Limb (tissue), 2 donors: ENCODE results near the gene SYT10.
"Not testable (repeated sequence)": the region's sequence is repeated elsewhere in the genome, so short reads cannot be mapped to it uniquely, and the experiment has no call there.

ENCODE experiments used
- DNase-seq, 2 donors: peaks; one replicate each; pipeline ENCODE4 v3.0.0-alpha.2; 2016; ENCODE audit errors: extremely low spot score in 2 of 2

SYT10 gene, protein sequence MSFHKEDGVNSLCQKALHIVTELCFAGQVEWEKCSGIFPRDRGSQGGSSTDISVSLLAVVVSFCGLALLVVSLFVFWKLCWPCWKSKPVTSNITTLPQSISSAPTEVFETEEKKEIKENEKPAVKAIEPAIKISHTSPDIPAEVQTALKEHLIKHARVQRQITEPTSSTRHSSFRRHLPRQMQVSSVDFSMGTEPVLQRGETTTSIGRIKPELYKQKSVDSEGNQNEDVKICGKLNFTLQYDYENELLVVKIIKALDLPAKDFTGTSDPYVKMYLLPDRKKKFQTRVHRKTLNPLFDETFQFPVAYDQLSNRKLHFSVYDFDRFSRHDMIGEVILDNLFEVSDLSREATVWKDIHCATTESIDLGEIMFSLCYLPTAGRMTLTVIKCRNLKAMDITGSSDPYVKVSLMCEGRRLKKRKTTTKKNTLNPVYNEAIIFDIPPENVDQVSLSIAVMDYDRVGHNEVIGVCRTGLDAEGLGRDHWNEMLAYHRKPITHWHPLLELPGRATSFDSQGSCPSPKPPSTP

GRCh38 chr12:33439587-33440011, at the start of gene SYT10:
Gene SYT10, minus strand, starts transcription at chr12:33439819. Its CDS starts 297 bp downstream, at chr12:33439522.
- peak in 1 of 2 donors; percentile 63 for DNase-seq

DNA sequence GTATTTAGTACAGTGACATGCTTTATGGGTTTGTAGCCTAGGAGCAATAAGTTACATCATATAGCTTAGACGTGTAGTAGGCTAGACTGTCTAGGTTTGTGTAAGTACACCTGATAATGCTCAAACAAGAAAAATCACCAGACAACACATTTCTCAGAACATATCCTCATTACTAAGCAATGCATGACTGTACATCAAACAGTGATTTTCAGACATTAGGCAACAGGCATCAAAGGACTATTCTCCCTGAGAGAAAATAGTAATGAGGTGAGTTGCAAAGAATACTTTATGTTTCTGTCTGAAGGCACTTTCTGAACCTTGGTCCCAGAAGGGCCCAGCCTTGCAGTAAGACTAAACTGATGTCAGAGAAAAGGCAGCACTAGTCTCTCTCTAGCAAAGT, 48.4 kb upstream of the SYT10 start:
- no peak for DNase-seq

GRCh38 chr12:33486058-33486457, 46.4 kb upstream of the SYT10 start:
- no peak for DNase-seq

DNA sequence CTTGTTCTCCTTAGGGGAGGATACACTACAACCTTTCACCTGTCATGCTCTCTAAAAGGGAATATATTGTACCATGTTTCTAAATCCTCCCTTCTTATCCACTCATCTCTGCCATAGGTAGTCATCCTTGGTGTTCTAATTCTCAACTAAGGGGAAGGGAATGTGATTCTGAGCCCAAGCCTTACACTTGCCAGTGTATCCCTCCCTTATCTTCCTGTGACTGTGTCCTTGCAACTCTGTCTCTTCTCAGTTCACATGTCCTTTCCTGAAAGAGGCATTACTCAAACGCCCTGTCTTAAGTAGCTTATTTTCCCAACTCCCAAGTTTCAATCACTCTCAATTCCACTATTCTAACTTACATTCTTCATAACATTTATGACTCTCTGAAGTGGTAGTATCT, 44.5 kb upstream of the SYT10 start:
- DNase-seq = no peak

- DNase-seq = no peak
These were observed 40.7 kb upstream of the SYT10 start for GRCh38 chr12:33480366-33480765.

DNA sequence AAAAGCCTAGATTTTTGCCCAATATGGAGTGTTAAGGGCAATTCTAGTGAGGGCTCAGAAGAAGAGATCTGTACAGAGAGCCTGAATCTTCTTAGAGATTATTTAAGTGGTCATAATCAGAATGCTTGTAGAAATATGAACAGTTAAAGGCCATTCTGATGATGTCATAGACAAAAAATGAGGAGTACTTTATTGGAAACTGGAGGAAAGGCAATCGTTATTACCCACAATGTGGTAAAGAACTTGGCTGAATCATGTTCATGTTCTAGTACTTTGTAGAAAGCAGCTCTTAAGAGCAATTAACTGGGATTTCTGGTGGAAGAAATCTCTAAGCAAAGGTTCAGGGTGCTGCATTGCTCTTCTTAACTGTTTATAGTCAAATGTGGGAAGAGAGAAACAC, 36.4 kb upstream of the SYT10 start:
- no peak for DNase-seq

DNA sequence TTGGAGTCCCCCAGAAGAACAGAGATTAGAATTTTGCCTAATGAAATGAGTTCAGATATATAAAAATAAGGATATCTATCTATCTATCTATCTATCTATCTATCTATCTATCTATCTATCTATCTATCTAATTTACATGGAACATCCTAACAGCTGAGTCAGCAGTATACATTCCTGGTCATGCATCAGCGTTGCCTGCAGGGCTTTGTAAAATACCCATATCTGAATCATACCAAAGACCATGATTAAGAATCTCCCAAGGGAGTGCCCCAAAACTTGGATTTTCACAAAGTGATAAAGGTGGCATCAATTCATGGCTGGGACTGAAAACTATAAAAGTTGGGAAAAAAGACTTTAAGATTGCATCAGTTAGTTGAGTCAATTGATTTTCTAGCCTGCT, 32.7 kb upstream of the SYT10 start:
- DNase-seq = no peak

DNA sequence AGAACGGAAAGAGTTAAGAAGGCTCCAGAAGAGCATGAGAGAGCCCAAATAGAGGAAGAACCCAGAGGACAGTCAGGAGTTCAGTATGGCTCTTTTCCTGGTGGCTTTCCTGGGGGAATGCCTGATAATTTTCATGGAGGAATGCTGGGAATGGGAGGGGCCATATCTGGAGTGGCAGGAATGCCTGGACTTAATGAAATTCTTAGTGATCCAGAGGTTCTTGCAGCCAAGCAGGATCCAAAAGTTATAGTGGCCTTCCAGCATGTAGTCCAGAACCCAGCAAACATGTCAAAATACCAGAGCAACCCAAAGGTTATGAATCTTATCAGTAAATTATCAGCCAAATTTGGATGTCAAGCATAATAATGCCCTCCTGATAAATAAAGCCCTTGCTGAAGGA, 15.5 kb upstream of the SYT10 start:
- no peak for DNase-seq

GRCh38 chr12:33450480-33450879, 10.9 kb upstream of the SYT10 start:
- DNase-seq = no peak

- DNase-seq = no peak
These were observed 858 bp upstream of the SYT10 start for GRCh38 chr12:33440477-33440876.

GRCh38 chr12:33438851-33439586, 600 bp downstream of the SYT10 start:
- DNase-seq = peak; percentile 10 to 57

DNA sequence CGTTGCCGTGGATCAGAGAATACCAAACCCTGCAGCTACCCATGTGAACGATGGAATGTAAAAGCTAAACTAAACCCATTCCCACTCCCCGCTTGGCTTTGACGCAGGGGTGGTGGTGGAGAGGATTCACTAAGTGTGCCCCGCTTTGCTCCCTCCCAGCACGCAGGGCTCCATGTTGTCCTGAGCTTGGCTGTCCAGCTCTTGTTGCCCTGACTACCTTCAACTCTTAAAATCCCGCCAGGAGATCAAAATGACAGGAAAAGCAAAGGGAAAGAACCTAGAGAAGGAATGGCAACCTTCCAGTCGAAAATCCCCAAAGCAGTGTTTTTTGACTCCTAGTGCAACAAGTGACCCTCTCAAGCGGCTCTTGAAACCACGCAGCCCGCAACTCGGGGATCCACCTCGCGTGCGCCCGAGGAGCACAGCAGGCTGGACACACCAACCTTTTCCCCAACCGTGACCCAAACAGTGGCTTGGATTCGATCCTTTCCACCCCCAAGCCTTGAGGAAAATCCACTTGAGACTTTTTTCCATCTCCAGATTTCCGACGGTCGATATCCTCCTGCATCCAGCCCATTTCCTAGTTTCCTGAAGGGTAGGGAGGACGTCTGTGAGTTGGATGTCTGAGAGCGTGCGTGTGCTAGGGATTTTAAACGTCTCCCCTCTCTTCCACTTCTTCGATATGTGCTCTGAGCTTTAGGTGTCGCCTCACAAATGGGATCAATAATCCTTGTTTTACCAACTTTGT, 1.4 kb downstream of the SYT10 start:
- peak in 1 of 2 donors; percentile 29 for DNase-seq

- DNase-seq = no peak
These were observed 2.0 kb downstream of the SYT10 start for GRCh38 chr12:33437598-33437997.

- no peak for DNase-seq
These were observed 6.6 kb downstream of the SYT10 start for GRCh38 chr12:33432992-33433391.

DNA sequence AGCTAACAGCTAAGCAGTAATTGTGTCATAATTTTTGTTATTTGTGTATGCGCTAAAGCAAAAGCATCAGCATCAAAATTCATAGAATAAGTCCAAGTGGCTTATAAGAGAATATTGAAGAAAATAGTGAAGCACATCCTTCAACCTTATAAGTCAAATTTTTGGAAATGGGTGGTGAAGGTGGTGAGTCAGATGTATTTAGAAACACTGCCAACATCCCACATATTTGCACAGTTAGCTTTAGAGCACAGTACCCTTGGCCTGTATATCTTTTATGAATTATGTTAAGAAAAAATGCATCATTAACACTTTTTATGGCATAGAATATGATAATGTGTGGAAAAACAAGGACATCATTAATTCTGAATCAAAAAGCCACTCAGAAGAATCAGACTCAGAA, 8.0 kb downstream of the SYT10 start:
- no peak for DNase-seq

DNA sequence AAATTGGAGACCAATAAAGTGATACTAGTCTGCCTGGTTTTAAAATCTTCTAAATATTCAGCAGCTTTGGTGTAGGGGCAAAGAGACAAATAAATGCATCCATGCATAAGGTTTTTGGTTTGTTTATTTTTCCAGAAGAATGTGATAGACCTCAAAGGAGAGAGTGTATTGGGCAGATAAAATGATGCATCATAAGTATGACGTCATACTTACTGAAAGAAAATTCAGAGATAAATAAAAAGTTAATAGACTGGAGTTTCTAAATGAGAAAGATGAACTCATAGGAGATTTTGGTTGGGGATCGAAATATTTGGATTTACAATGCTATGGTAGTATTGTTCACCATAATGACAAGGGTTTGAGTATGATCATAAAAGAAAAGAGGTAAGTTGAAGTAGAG, 10.2 kb downstream of the SYT10 start:
- no peak for DNase-seq

GRCh38 chr12:33427071-33427470, 12.5 kb downstream of the SYT10 start:
- no peak for DNase-seq

DNA sequence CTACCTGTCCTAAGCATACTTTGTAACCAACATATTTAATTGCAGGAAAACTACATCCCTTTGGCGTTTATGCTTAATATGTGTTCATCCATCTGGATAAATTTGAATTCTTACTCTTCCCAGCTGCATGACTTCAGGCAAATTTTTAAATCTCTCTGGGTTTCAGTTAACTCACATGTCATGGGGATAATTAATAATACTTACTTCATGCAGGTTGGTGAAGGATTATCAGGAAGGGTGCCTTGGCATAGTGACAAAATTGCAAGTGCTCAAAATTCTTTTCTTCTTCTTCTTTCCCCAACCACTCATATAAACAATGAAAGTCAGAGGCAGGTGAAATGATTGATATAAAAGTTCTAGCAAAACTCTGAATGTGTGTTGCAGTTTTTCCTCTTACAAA, 15.9 kb downstream of the SYT10 start:
- DNase-seq = no peak

DNA sequence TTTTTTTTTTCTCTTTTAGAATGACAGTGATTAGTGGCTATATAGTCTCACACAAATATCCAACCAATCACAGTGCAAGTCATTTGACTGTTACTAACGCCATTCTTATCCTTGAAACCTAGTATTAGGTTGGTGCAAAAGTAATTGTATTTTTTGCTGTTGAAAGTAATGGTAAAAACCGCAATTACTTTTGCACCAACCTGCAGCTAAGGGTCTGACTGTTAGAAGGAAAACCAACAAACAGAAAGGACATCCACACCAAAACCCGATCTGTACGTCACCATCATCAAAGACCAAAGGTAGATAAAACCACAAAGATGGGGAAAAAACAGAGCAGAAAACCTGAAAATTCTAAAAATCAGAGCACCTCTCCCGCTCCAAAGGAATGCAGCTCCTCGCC, 27.2 kb downstream of the SYT10 start:
- not testable (repeated sequence) for DNase-seq

DNA sequence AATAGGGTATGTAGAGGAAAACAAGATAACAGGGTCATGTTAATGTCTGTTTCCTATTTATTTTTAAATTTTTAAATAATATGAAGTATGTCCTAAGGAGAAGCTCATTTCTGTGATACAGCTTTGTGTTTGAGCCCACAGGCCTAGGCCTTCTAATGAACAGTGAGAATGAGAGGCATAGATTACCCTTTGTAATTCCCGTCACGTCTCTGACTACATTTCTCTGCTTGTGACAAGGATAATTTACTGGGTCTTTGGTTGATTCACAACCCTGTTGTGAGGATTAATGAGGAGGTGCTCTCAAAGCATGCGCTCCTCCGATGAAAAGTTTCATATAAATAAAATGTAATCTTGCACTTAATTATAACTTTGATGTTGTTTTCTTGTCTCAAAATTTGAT, 56.1 kb downstream of the SYT10 start:
- DNase-seq = no peak

DNA sequence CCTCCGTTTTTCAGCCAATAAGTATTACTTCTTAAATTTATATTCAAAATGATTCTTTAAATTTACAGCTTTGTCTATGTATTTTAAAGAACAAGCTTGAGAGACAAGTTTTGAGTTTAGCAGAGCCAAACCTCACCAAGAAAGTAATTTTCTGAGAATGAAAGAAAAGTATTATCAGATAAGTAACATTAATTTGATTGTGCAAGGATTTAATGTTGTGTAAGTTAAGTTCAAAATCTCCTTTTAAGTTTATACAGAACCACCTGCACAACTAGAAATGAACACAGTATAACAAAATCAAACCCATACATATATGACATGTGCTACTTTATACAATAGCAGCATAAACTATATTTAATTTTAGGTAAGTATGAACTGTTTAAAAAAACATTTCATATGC, 63.5 kb downstream of the SYT10 start:
- DNase-seq = no peak

DNA sequence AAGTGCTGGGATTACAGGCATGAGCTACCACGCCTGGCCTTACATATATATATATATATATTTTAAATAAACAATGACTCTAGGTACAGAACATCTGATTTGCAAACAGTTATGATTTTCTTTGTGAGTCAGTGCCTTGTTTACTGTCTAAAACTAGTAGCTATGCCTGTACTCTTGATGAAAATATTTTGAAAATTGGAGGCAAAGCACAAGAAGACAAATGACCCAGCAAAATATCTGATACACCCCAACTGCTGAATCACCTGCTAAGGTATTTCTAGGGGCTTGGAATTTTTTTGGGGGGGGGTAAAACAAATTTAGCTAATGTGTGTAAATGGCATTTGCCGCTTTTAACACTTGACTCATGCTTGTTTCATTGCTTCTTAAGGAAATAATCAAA, 69.3 kb downstream of the SYT10 start:
- DNase-seq = no peak
